ENCODE data around the gene EFS.

Gene EFS

GRCh38 chr14:23365036-23365731, at the start of gene EFS:
Gene EFS, minus strand, starts transcription at chr14:23365172. Its CDS starts 147 bp downstream, at chr14:23365025.
- DNase-seq, result no peak
- TF ChIP-seq, protein P1, sequence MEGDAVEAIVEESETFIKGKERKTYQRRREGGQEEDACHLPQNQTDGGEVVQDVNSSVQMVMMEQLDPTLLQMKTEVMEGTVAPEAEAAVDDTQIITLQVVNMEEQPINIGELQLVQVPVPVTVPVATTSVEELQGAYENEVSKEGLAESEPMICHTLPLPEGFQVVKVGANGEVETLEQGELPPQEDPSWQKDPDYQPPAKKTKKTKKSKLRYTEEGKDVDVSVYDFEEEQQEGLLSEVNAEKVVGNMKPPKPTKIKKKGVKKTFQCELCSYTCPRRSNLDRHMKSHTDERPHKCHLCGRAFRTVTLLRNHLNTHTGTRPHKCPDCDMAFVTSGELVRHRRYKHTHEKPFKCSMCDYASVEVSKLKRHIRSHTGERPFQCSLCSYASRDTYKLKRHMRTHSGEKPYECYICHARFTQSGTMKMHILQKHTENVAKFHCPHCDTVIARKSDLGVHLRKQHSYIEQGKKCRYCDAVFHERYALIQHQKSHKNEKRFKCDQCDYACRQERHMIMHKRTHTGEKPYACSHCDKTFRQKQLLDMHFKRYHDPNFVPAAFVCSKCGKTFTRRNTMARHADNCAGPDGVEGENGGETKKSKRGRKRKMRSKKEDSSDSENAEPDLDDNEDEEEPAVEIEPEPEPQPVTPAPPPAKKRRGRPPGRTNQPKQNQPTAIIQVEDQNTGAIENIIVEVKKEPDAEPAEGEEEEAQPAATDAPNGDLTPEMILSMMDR (IDR thresholded peaks at IDR 0.05; ENCODE audit: low read depth, low read length, missing control alignments), result no peak
- Histone ChIP-seq H3K27me3 (replicated peaks) (peaks cover 7% of the 10 kb centered on the region), H3K36me3 (replicated peaks) (no peaks in the 10 kb centered on the region), H3K4me3 (ENCODE audit: low read depth, low read length) (peak within 1 kb of the TSS; percentile 62), H3K27ac (no peak within 1 kb of the TSS)
- in situ Hi-C loops (cut with HindIII; ENCODE audit: low pct_ligation_motif_present, low sequenced_read_pairs), result no loop called here

DNA sequence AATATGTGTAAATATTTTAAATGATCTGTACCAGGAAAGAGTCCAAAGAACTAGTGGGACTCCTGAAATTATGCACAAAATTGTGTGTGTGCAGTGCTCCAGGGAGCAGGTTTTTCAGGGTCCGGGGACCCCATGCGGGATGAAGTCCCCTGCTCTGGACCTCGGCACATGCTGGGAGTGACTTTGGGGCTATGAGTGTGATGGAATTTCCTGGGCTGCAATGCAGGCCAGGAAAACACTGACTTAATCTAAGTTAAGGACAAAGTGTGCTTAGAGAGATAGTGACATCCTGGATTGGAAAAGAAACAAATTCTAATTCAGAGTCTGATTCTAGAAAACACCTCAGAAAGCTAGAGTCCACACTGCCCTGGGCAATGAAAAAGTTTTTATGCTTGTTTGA, 49.3 kb upstream of the EFS start:
- Histone ChIP-seq H3K27me3 (replicated peaks) (no peaks in the 10 kb centered on the region), H3K4me3 (ENCODE audit: low read depth, low read length) (no peak overlapping the region), H3K27ac (no peak overlapping the region), H3K36me3 (replicated peaks) (no peaks in the 10 kb centered on the region)
- DNase-seq, result no peak
- in situ Hi-C loops (cut with HindIII; ENCODE audit: low pct_ligation_motif_present, low sequenced_read_pairs), result no loop called here
- TF ChIP-seq, protein P1 (IDR thresholded peaks at IDR 0.05; ENCODE audit: low read depth, low read length, missing control alignments), result no peak

DNA sequence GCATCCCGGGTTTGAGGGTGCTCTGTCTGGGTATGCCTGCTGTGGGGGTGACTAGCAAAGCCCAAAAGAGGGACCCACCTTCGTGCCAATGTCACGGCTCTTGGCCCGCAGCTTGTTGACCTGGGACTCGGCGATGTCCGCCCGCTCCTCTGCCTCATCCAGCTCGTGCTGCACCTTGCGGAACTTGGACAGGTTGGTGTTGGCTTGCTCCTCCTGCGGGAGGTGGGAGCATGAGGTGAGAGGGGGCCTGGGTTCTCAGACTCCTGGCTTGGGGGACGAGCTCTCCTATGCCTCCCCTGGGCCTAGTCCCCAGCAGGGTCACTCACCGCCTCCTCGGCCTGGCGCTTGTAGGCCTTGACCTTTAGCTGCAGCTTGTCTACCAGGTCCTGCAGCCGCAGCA, 48.7 kb upstream of the EFS start:
- TF ChIP-seq, protein P1 (IDR thresholded peaks at IDR 0.05; ENCODE audit: low read depth, low read length, missing control alignments), result no peak
- no peak overlapping the region for H3K4me3 ChIP-seq (ENCODE audit: low read depth, low read length)
- no peak for DNase-seq
- H3K36me3 ChIP-seq (replicated peaks), result no peaks in the 10 kb centered on the region
- in situ Hi-C loops (cut with HindIII; ENCODE audit: low pct_ligation_motif_present, low sequenced_read_pairs), result no loop called here
- H3K27me3 ChIP-seq (replicated peaks), result no peaks in the 10 kb centered on the region
- H3K27ac ChIP-seq, result no peak overlapping the region

GRCh38 chr14:23411563-23412525, 46.9 kb upstream of the EFS start:
- in situ Hi-C loops (cut with HindIII; ENCODE audit: low pct_ligation_motif_present, low sequenced_read_pairs), result no loop called here
- TF ChIP-seq, protein P1 (IDR thresholded peaks at IDR 0.05; ENCODE audit: low read depth, low read length, missing control alignments), result no peak

DNA sequence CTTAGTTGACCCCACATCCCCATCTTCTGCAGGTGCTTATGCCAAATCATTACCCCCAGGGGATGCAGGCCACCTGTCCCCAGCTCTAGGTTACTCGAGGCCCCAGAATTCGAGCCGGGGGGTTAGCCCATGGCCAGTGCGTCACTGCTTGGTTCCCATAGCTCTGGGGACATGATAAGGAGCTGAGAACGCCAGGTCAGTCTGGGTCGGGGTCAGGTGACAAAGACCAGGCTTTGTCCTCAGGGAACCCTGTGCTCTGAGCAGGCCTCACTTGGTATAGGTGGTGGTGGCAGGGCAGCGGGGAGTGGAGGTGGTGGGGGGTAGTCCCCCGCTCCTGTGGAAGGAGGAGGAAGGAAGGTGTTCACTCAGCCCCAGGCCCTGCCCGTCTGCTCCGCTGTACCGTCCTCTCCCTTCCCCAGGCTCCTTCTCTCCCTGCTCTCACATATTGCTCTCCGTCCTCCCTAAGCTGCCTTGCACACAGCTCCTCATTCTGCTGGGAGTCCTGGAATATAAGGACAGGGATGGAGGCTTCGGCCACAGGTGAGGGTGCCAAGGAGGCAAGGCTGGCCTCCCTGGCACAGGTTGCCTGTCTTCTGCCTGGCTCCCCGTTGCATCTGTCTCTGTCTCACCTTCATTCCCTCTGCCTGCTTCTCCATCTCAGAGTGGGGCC, 45.1 kb upstream of the EFS start:
- H3K36me3 ChIP-seq (replicated peaks), result no peaks in the 10 kb centered on the region
- no peak for DNase-seq
- H3K4me3 ChIP-seq (ENCODE audit: low read depth, low read length), result no peak overlapping the region
- no peak overlapping the region for H3K27ac ChIP-seq
- in situ Hi-C loops (cut with HindIII; ENCODE audit: low pct_ligation_motif_present, low sequenced_read_pairs), result no loop called here
- H3K27me3 ChIP-seq (replicated peaks), result no peaks in the 10 kb centered on the region
- TF ChIP-seq, protein P1 (IDR thresholded peaks at IDR 0.05; ENCODE audit: low read depth, low read length, missing control alignments), result no peak

More at GRCh38 chr14:23411563-23412525, 46.9 kb upstream of the EFS start:
- no peaks in the 10 kb centered on the region for H3K36me3 ChIP-seq (replicated peaks)
- no peak for DNase-seq
- H3K4me3 ChIP-seq (ENCODE audit: low read depth, low read length), result no peak overlapping the region
- no peak overlapping the region for H3K27ac ChIP-seq
- no peaks in the 10 kb centered on the region for H3K27me3 ChIP-seq (replicated peaks)

Measured in brain microvascular endothelial cell (primary cell).